Activated CD8-positive, alpha-beta memory T cell treated with anti-CD3 and anti-CD28 coated beads for 1 hour (primary cell): Measurements from ENCODE around the gene PTPRZ1.

Experiments
- DNase-seq, 2 donors: peaks; one replicate each; pipeline ENCODE4 v3.0.0-alpha.2; 2020; ENCODE audit warnings: low read depth in 1 of 2; ENCODE audit errors: extremely low read depth in 1 of 2

The PTPRZ1 gene

DNA sequence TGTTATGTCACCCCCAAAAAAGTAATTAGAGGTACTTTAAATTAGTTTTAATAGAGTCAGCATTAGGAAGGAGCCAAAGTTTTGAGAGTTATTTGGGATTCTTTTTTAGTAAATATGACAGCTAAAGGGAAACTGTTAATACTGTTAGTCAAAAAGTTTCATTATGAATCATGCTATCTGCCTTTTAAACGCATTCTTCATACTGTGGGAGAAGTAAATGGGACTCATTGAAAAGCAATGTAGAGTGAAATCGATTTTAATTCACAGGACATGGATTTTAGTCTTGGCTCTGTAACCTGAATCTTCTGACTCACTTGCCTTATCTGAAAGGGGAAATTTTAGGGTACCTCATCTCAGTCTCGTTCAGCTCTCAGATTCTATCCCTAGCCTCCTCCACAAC, 165.9 kb downstream of the PTPRZ1 start:
- DNase-seq: no peak

DNA sequence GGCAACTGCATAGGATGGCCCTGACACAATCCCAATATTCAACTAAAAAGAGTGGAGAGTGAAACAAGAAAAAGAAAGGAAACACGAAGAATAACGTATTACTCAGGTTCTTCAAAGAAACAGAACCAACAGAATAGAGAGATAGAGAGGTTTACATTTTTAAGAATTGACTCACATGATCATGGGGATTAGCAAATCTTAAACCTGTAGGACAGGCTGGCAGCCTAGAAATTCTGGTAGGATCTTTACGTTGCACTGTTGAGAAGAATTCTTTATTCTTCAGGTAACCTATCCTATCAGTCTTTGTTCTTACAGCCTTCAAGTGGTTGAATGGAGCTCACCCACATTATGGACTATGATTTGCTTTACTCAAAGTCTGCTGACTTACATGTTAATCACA, 167.2 kb downstream of the PTPRZ1 start:
- DNase-seq: no peak

DNA sequence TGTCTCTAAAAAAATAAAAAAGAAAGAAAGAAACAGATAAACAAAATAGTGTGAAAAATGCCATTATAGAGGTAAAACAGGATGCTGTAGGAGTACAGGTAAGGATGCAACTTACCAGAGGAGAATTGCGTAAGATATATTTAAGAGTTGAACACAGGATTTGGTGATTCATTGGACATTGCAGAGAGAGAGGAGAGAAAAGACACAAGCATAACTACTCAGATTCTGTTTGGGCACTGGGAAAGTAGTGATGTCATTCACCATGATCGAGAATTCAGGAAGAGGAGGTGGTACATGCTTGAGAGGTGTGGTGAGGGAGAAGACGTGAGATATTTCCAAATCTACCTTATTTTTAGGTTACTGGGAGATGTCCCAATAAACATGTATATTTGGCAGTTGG, 173.4 kb downstream of the PTPRZ1 start:
- DNase-seq: no peak

DNA sequence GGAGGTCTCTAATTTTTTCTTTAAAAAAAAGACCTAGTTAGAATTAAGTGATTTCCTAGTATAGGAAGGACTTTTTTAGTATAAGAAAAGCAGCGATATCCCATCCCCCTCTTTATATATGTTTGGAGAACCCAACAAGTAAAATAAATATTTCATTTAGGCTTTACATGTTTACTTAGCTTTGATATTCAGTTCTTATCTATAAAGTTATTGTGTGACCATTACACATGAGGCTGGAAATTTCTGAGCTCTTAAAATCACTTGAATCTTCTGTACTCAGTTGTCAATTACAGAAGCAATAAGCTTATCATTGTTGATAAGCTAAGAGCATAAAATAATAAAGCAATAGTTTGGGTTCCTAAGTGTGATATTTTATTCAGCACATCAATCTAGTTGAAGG, 181.4 kb downstream of the PTPRZ1 start:
- no peak for DNase-seq

DNA sequence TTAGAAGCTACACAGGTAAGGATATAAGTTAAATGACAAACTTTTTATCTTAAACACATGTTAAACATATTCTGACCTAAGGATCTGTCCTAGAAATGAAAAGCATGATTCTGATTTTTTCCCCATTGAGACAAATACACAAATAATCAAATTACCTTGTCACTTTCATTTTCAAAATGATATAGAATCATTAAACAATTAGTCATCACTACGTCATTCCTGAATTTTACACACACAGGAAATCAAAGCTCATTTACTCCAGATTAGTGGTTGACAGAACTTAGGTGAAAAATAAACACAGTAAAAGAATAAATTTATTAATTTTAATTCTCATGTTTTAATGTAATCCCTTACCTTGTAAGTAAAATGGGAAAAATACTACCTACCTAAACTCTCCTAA, 182.1 kb downstream of the PTPRZ1 start:
- no peak for DNase-seq

DNA sequence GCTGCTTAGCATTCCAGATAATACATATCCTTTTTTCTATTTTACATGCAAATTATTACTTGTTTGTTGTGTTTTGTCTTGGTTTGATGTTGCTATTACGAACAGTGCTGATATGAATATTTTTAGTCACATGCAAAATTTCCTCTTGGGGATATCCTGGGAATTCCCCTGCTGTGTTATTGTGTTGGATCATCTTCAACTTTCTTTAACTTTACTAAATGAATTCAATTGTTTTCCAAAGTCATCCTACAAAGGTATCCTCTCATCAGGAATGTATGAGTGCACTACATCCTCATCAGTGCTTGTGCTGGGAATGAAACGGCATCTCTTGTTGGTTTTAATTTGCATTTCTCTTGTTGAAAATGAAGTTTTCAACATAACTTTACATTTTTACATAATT, 184.0 kb downstream of the PTPRZ1 start:
- DNase-seq: no peak

DNA sequence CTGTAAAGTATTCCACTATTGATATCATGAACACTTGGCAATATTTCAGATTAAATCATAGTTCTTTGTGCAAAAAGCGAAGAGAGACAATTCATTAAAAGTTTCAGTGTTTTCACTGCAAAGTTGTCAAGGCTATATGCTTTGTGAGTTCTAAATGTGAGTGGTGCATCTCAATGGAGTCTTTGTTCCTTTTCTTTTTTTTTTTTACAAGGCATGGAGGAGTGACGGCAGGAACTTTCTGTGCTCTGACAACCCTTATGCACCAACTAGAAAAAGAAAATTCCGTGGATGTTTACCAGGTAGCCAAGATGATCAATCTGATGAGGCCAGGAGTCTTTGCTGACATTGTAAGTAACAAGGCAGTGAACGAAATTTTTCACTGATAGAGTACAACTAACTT, 186.6 kb downstream of the PTPRZ1 start:
- no peak for DNase-seq

DNA sequence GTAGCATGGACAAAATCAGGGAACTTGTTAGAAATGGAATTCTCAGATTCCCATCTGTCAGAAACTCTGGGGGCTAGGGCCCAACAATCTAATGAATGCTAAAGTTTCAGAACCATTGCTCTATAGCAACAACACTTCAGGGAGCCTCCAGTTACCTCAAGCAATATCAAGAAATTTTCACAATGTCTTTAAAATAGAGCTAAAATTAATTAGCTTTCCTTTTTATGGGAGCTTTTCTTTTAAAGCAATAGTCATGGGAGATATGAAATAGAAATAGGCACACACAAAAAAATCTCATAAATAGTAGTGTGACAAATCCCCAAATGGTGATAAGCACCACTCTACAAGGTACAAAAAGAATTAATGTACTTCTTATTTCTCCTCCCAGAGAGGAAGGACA, 190.2 kb downstream of the PTPRZ1 start:
- no peak for DNase-seq

DNA sequence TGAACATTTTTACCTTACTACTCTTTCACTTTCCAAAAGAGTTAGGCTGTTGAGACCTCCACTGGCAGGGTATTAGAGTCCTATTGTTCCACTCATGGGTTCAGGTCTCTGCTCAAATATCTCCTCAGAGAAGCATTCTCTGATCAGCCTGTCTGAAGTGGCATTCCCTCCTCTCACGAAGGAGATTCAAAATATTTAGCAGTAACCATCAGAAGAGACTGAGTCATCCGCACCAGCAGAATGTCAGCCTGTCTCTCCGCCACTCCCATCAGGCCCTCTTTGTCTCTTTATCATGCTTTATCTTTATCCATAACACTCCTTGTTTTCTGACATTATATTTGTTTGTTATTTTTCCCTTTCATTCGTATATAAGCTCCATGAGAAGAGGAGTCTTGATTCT, 192.0 kb downstream of the PTPRZ1 start:
- no peak for DNase-seq

DNA sequence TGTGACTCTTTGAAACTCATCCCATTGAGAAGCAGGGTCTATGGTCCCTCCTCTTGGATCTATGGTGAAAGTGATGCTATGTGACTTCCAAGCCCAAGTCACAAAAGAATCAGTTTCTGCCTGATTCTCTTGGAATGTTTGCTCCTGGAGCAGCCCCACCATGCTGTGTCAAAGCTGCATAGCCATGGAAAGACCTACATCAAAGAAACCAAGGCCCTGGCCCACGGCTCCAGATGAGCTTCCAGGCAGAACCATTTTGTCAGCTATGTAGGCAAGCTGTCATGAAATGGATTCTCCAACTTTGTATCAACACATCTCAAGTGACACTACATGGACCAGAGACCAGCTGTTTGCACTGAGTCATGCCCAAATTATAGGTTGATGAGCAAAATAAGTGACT, 194.1 kb downstream of the PTPRZ1 start:
- DNase-seq: no peak

DNA sequence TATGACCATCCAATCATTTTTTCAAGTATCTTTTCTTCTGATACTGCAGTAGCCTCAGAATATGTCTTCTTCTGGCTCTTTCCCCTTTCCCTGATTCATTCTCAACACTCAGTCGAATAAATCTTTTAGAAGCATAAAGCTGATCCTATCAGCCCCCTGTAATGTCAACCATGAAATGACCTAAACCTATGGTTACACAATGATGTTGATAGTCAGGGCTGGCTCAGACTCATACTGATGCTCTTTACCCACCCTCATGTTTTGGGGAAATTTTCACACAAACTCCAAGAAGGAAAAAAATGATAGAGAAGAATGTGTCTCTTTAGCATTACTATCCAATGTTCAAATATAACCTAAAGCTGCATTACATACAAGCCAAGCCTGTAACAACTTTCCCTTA, 195.1 kb downstream of the PTPRZ1 start:
- no peak for DNase-seq

DNA sequence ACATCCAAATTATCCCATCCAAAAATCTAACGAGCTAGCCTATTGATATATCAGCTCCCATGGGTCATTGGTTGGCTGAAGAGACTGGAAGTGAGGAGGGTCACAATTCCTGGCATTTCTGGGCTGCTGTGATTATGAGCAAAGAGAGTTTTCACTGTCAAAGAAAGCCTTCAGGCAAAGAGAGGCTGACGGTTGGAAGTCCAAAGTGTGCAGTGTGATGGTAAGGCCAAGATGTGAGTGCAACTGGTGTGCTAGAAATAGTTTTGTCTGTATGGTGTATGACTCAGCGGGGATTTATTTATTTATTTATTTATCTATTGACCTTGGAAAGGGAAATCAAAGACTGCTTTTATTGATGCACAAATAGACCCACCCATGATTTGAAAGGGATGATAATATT, 196.0 kb downstream of the PTPRZ1 start:
- no peak for DNase-seq

DNA sequence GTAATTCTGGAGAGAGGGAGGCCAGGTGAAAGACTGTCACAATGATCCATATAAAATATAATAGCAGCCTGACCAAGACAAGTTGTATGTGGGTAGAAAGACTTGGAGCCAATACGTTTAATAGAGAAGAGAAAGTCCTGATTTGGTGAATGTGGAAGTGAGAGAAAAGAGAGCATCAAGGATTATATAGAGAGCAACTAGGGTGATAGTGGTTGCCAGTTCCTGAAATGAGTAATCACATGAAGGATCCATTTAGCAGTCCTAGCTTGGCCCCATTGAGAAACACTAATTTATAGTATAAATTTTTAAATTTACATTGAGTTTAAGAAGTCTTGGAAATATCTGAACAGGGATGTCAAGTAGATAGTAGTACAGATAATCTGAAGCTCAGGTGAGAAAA, 197.1 kb downstream of the PTPRZ1 start:
- no peak for DNase-seq

DNA sequence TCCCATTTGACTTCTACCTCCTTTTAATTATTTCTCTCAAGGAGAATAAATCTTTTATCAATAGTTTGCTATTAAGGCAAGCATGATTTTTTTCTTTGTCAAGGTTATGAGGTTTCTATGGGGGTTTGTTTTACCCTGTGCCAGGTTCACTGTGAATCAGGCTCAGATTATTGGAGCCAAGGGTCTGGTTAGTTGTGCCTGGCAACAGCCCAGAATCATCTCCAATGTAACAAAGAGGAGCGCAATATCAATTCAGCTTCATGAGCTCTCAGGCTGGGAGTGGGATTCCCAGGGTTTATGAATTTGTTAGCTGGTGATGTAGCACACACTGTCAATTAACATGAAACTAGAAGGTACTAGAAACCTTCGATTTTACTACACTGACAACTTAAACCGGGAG, 197.9 kb downstream of the PTPRZ1 start:
- DNase-seq: no peak

DNA sequence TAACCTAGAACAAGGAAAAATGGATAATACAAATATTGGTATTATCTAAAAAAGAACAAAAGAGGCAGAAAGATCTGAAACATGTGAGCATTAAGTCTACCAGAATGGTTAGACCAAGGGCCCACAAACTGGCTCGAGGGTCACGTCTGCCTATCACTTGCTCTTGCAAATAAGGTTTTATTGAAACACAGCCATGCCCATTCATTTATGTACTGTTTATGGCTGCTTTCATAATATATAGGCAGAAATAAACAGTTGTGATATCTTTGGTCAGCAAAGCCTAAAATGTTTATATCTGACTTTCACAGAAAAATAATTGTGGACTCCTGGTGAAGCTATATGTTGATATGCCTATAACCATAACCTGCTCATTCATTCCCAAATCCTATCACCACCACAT, 199.3 kb downstream of the PTPRZ1 start:
- no peak for DNase-seq

DNA sequence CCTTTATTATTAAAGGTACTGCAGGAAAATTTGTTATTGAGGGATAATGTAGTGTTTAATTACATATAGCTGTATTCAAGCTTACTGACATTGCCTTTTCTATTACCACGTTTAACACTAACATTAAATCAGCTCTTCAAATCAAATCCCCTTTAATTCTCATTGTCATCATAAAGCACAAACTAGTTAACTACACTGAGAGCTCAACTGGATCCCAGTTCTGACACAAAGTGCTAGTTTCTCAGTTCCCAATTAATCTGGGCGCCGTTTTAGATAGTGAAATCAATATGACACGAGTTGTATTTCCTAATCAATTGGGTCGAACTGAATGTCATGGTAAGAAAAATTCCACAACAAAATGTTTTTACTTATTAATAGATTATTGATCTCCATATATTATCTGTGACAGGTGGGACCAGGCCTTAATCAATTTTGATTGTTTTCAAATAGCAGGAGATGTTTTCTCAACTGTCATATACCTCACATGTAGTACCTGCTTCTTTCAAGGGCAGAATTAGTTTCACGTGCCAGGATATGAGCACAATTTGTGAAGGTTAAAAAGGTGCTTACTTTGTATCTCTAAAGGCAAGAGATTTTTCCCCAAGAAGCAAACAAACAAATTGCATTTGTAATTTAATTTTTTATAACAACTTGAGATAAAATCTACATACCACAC, 200.1 kb downstream of the PTPRZ1 start:
- no peak for DNase-seq

DNA sequence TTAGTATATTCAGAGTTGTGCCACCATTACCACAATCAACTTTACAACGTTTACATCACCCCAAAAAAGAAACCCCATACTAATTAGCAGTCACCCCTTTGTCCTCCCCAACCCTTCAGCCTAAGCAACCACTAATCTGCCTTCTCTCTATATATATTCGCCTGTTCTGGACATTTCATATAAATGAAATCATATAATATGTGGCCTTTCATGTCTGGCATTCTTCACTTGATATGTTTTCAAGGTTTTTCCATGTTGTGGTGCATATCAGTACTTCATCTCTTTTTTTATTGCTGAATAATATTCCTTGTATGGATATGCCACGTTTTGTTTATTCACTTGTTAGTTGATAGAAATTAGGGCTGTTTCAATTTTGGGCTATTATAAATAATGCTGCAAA, 200.7 kb downstream of the PTPRZ1 start:
- no peak for DNase-seq

DNA sequence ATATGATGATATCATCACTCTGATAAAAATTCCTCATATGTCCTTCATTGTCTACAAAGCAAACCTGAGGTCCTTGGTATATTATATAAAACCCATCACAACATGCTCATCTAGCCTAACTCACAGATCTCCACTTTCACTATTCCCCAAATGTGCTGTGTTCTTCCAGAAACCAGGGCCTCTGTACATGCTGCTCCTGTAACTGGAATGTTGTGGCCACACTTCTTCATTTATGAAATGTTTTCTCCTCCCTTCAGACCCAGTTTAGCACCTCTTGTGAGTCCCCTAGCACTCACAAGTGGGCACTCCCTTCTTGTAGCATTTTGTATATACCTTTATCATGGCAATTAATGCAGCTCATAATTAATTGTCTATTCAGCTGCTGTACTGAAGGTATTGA, 209.2 kb downstream of the PTPRZ1 start:
- DNase-seq: no peak

DNA sequence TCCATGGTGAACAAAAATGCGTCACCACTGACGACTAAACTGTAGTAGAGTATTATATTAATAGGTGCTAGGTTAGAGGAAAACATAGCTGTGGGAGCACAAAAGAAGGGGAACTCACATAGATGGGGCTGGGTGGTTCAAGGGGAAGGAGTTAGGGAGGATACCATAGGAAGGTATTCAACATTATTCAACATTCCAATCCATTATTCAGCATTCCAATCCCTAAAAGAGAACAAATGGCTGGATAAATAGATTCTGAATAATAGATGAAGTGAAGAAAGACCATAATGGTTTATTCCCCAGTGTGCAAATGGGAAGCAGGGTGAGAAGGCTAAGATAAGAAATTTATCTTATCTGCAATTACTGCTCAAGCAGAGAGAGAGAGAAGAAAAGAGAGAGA, 209.7 kb downstream of the PTPRZ1 start:
- DNase-seq: no peak

DNA sequence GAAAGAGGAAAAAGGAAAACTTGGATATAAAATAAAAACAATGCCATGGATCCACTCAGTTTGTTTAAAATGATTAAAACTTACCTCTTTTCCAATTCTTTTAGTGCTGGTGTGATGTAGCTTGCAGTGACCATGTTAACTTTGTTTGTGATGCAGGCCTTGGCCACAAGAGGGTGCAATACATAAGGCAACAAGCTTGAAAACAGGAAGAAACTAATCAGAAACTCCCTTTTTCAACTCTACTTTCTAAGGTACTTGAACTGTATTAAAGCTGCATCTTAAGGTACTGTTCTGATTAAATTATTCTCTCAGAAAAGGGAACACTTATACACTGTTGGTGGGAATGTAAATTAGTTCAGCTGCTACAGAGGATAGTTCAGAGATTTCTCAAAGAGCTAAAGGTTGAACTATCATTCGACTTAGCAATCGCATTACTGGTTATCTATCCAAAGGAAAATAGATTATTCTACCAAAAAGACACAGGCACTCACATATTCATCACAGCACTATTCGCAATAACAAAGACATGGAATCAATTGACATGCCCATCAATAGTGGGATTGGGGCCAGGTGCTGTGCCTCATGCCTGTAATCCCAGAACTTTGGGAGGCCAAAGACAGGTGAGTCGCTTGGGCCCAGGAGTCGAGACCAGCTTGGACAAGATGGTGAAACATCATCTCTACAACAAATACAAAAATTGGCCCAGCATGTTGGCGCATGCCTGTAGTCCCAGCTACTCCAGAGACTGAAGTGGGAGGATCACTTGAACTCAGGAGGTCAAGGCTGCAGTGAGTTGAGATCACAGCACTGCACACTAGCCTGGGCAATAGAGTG, 220.2 kb downstream of the PTPRZ1 start:
- peak in 1 of 2 donors; percentile 13 for DNase-seq

DNA sequence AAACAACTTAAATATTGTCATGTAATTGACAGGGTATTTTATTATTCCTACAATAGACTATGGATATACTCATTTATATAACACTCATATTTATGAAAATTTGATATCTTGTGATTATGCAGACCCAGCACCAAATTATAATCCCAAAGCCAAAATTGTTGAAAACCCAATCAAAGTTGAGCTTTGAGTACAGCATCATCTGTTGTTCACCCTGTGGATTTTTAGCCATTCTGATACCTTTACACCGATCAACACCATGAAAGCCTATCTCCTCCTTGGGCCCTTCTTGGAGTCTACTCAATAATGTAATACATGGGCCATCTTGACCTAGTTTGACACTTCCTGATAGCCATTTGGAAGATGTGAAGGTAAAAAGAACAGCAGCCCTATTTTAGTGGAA, 221.6 kb downstream of the PTPRZ1 start:
- no peak for DNase-seq

DNA sequence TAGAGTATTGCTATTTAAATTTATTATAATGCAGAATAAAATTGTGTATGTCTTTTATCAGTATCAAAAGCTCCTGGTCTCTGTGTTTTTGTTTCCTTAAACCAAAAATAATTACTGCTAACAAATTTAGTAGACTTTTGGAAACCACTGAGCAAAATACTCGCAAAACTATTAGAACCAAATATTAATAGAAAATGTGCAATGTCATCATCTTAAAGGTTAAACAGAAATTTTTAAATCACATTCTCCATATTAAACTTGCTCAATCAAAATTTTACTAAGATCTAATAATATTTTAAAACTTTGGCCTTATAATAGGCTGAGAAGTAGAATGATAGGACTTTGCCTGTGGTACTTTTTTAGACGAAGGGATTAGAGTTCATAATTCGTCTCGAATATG, 222.7 kb downstream of the PTPRZ1 start:
- DNase-seq: no peak

DNA sequence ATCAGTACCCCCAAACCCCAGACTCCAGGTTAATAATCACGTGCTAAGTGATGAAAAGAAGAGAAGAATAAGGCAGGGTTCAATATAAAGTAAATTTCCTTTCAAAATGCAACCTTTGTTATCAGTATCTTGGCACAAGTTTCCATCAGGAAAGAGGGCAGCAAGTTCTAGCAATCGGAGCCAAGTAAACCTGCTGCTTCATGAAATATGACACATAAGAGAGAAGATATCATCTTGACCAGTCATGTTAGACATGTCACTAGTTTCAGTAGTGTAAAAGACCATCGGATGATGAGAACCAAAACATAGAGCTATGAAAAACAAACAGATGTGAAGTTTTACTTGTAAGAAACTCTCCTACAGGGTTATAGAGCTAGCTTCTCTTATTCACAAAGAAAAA, 227.1 kb downstream of the PTPRZ1 start:
- no peak for DNase-seq
